ENCODE measurements around the gene TRIOBP. TPM values are rescaled to one million over a fixed set of nuclear protein-coding genes. Genes with fewer than 3 reads are reported as not detected.

TRIOBP gene
- total and polyA plus RNA-seq, 2 of the 13 experiments (the other 11 are each of a cell fraction or from before 2014, with no cell fraction given) = 6.1 to 15.4 TPM

GRCh38 chr22:37804881-37805809 lies 108.3 kb downstream of the TRIOBP start (continued):
- TF ChIP-seq, protein P1, sequence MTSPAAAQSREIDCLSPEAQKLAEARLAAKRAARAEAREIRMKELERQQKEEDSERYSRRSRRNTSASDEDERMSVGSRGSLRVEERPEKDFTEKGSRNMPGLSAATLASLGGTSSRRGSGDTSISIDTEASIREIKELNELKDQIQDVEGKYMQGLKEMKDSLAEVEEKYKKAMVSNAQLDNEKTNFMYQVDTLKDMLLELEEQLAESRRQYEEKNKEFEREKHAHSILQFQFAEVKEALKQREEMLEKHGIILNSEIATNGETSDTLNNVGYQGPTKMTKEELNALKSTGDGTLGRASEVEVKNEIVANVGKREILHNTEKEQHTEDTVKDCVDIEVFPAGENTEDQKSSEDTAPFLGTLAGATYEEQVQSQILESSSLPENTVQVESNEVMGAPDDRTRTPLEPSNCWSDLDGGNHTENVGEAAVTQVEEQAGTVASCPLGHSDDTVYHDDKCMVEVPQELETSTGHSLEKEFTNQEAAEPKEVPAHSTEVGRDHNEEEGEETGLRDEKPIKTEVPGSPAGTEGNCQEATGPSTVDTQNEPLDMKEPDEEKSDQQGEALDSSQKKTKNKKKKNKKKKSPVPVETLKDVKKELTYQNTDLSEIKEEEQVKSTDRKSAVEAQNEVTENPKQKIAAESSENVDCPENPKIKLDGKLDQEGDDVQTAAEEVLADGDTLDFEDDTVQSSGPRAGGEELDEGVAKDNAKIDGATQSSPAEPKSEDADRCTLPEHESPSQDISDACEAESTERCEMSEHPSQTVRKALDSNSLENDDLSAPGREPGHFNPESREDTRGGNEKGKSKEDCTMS (CRISPR knock-in tag; conservative IDR thresholded peaks at IDR 0.05) = no peak
- TF ChIP-seq REST (IDR thresholded peaks at IDR 0.05; ENCODE audit: borderline replicate concordance in 1 of 2, low read depth in 1 of 2, low read length in 2 of 2) = peak in 1 of 2 experiments; percentile 74; a peak in 2 of 4 replicates
- peak; percentile 70 for TF ChIP-seq SRY (CRISPR knock-in tag; IDR thresholded peaks at IDR 0.05)
- no peak for TF ChIP-seq TCF7 (IDR thresholded peaks at IDR 0.05; ENCODE audit: low read depth)
- TF ChIP-seq RBM39 (IDR thresholded peaks at IDR 0.05; ENCODE audit: low read depth, low read length, poor library complexity, severe bottlenecking) = no peak
- TF ChIP-seq HES4 (CRISPR knock-in tag; IDR thresholded peaks at IDR 0.05; ENCODE audit: borderline replicate concordance) = peak; percentile 76
- TF ChIP-seq HINFP (CRISPR knock-in tag; IDR thresholded peaks at IDR 0.05; ENCODE audit: low read depth) = peak; percentile 100
- no peak for TF ChIP-seq HHEX (CRISPR knock-in tag; IDR thresholded peaks at IDR 0.05)
- TF ChIP-seq ARNT2 (CRISPR knock-in tag; IDR thresholded peaks at IDR 0.05; ENCODE audit: low read depth) = peak; percentile 94
- 0 out of 2 replicates have a peak, but pooled peaks have one; percentile 49 for TF ChIP-seq ZIK1 (CRISPR knock-in tag; IDR thresholded peaks at IDR 0.05; ENCODE audit: borderline replicate concordance, low read depth)
- TF ChIP-seq MAFF (IDR thresholded peaks at IDR 0.05; ENCODE audit: low read depth, low read length) = no peak
- peak; percentile 50; the same call in 1 of the 2 replicates for TF ChIP-seq GATAD2A (CRISPR knock-in tag; IDR thresholded peaks at IDR 0.05)
- TF ChIP-seq, protein P2, sequence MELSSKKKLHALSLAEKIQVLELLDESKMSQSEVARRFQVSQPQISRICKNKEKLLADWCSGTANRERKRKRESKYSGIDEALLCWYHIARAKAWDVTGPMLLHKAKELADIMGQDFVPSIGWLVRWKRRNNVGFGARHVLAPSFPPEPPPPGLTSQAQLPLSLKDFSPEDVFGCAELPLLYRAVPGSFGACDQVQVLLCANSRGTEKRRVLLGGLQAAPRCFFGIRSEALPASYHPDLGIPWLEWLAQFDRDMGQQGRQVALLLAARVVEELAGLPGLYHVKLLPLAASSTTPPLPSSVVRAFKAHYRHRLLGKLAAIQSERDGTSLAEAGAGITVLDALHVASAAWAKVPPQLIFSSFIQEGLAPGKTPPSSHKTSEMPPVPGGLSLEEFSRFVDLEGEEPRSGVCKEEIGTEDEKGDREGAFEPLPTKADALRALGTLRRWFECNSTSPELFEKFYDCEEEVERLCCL (CRISPR knock-in tag; IDR thresholded peaks at IDR 0.05; ENCODE audit: borderline replicate concordance) = no peak
- TF ChIP-seq, protein P3, sequence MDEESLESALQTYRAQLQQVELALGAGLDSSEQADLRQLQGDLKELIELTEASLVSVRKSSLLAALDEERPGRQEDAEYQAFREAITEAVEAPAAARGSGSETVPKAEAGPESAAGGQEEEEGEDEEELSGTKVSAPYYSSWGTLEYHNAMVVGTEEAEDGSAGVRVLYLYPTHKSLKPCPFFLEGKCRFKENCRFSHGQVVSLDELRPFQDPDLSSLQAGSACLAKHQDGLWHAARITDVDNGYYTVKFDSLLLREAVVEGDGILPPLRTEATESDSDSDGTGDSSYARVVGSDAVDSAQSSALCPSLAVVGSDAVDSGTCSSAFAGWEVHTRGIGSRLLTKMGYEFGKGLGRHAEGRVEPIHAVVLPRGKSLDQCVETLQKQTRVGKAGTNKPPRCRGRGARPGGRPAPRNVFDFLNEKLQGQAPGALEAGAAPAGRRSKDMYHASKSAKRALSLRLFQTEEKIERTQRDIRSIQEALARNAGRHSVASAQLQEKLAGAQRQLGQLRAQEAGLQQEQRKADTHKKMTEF (CRISPR knock-in tag; IDR thresholded peaks at IDR 0.05) = peak; percentile 64
- no peak for TF ChIP-seq PAWR (CRISPR knock-in tag; IDR thresholded peaks at IDR 0.05; ENCODE audit: borderline replicate concordance)
- no peak for TF ChIP-seq ZNF552 (CRISPR knock-in tag; IDR thresholded peaks at IDR 0.05; ENCODE audit: borderline replicate concordance)
